ENCODE results near the gene ZNF225. TPM values are rescaled to one million over a fixed set of nuclear protein-coding genes. Genes with fewer than 3 reads are reported as not detected.
"Not testable (repeated sequence)": the region's sequence is repeated elsewhere in the genome, so short reads cannot be mapped to it uniquely, and the experiment has no call there.

Gene ZNF225
- total and polyA plus RNA-seq, 2 of the 4 experiments (the other 2 are of a cell fraction) = 1.5 to 5.7 TPM

GRCh38 chr19:44121162-44121561, 8.0 kb downstream of the ZNF225 start:
- CTCF ChIA-PET = not testable (repeated sequence)

More at GRCh38 chr19:44121162-44121561, 8.0 kb downstream of the ZNF225 start:
- H2BK15ac ChIP-seq (ENCODE audit: low read depth, low read length); H4K20me1 ChIP-seq (ENCODE audit: insufficient read depth, low read length); H3K9ac ChIP-seq (ENCODE audit: low read depth, low read length); H3K23ac ChIP-seq (ENCODE audit: low read depth, low read length); H3K4me3 ChIP-seq (ENCODE audit: insufficient read depth, low read depth, low read length); H3K4ac ChIP-seq (ENCODE audit: low read depth, low read length); H2AK5ac ChIP-seq (ENCODE audit: low read depth, low read length); H4K5ac ChIP-seq (ENCODE audit: low read depth, low read length); ATAC-seq (ENCODE audit: low read depth); H3K27ac ChIP-seq (ENCODE audit: insufficient read depth, low read length); H3K9me1 ChIP-seq (ENCODE audit: insufficient read depth, low read length); intact Hi-C loops (cut with micrococcal nuclease); DNase-seq; BruUV-seq (replicated peaks); in situ Hi-C loops (cut with MboI; ENCODE audit: low sequenced_read_pairs); H2BK5ac ChIP-seq (ENCODE audit: low read depth, low read length, poor library complexity, severe bottlenecking); H3K18ac ChIP-seq (ENCODE audit: low read depth, low read length); H4K91ac ChIP-seq (ENCODE audit: insufficient read depth, low read depth, low read length); H3K4me2 ChIP-seq (ENCODE audit: low read depth, low read length); H3K27me3 ChIP-seq (ENCODE audit: control insufficient read depth, insufficient read depth, low read length); H2BK120ac ChIP-seq (ENCODE audit: low read depth, low read length); H3K14ac ChIP-seq (replicated peaks; ENCODE audit: low read depth, low read length); H3K9me3 ChIP-seq (ENCODE audit: control insufficient read depth, insufficient read depth, low read length); H2BK20ac ChIP-seq (ENCODE audit: low read depth, low read length); H2AFZ ChIP-seq (replicated peaks; ENCODE audit: low read length, poor library complexity); H3K4me1 ChIP-seq (ENCODE audit: control insufficient read depth, insufficient read depth, low read length); H4K8ac ChIP-seq (ENCODE audit: low read depth in 2 of 2, low read length in 2 of 2); H3K79me1 ChIP-seq (ENCODE audit: low read depth in 1 of 2, low read length in 2 of 2); dilution Hi-C loops (cut with HindIII; ENCODE audit: low sequenced_read_pairs, unreplicated experiment); H3K56ac ChIP-seq (ENCODE audit: extremely low read depth, insufficient read depth, low read length); H2AK9ac ChIP-seq (replicated peaks; ENCODE audit: low read depth, low read length, poor library complexity): not testable (repeated sequence)
- POLR2A ChIA-PET (ENCODE audit: unreplicated experiment) = interaction anchor here (1.1 kb wide), 1 partner anchor 379 kb away, joined by 3 read pairs; the partner anchor contains the start of gene ZNF180
- H3K36me3 ChIP-seq (ENCODE audit: control insufficient read depth, insufficient read depth, low read length) = peaks cover 25% of the 10 kb centered on the region
- WGBS, 2 experiments (ENCODE audit: extremely low coverage in 2 of 2, insufficient read length in 1 of 2) = no CpG with 5 or more reads among the region's 4 CpGs
